Activated CD8-positive, alpha-beta T cell treated with anti-CD3 and anti-CD28 coated beads for 36 hours (primary cell): ENCODE results near the gene TMEM18. TPM values are rescaled to one million over a fixed set of nuclear protein-coding genes. Genes with fewer than 3 reads are reported as not detected.

Experiments used
- ATAC-seq: fragments of 200-7000 bp; cut with Tn5 transposase; one replicate; pipeline ENCODE4 v1.10.0; 2021; ENCODE audit warnings: mild to moderate bottlenecking, moderate library complexity
- CTCF ChIA-PET: fragments of 350-600 bp; sonication (Branson Sonifier 250); formaldehyde crosslinking; loops from one replicate; lab custom pipeline; 2021; ENCODE audit warnings: antibody characterized with exemption; lab: Charles Lee
- POLR2A ChIA-PET: fragments of 350-600 bp; sonication (Branson Sonifier 250); formaldehyde crosslinking; loops from one replicate; lab custom pipeline; 2021; ENCODE audit warnings: antibody characterized with exemption; lab: Charles Lee
- DNase-seq: peaks from one replicate; pipeline ENCODE4 v3.0.0-alpha.2; 2020
- H3K27ac Mint-ChIP-seq: one replicate; pipeline ENCODE4 v1.8.0; 2021; ENCODE audit warnings: mild to moderate bottlenecking, mixed read lengths
- H3K27me3 Mint-ChIP-seq: one replicate; pipeline ENCODE4 v1.8.0; 2021; ENCODE audit warnings: mixed read lengths
- H3K36me3 Mint-ChIP-seq: one replicate; pipeline ENCODE4 v1.8.0; 2021; ENCODE audit warnings: low read depth, mixed read lengths
- H3K4me1 Mint-ChIP-seq: one replicate; pipeline ENCODE4 v1.8.0; 2021; ENCODE audit warnings: low read depth, mixed read lengths
- H3K4me3 Mint-ChIP-seq: one replicate; pipeline ENCODE4 v1.8.0; 2021; ENCODE audit warnings: mild to moderate bottlenecking, moderate library complexity, mixed read lengths
- H3K9me3 Mint-ChIP-seq: one replicate; pipeline ENCODE4 v1.8.0; 2021; ENCODE audit warnings: mixed read lengths
- CTCF ChIP-seq: fragments of 200-600 bp; IDR thresholded peaks from one replicate; pipeline ENCODE4 v1.8.0; 2022; ENCODE audit warnings: antibody characterized with exemption, mild to moderate bottlenecking
- intact Hi-C: fragments of 100-400 bp; cut with micrococcal nuclease; formaldehyde crosslinking; loops from one replicate; pipeline ENCODE4 v1.10.0; 2022
- total RNA-seq, 2 experiments: library from RNA; stranded (reverse); gene quantifications; one replicate each; pipeline ENCODE4 v1.2.3, GENCODE V29; 2021

Gene TMEM18
- total RNA-seq, 2 experiments from 2014 or later: 34.0 to 34.6 TPM

GRCh38 chr2:637804-638203, 39.4 kb downstream of the TMEM18 start:
- no peaks in the 10 kb centered on the region for H3K27me3 Mint-ChIP-seq
- peaks cover 2% of the 10 kb centered on the region for H3K4me1 Mint-ChIP-seq
- ChIA-PET POLR2A (no interaction called here), CTCF (interaction anchor here (0.9 to 2.4 kb wide), 11 partner anchors 12 to 398 kb away, joined by 3 to 18 read pairs (median 5); no protein-coding TSS in a partner anchor)
- no peak overlapping the region for H3K27ac Mint-ChIP-seq
- intact Hi-C loops: loop anchor here (5.0 kb wide), 1 partner anchor 111 kb away; no protein-coding TSS in a partner anchor
- ATAC-seq (no peak), DNase-seq (no peak)
- H3K9me3 Mint-ChIP-seq: no peaks in the 10 kb centered on the region
- TF ChIP-seq CTCF: no peak
- H3K36me3 Mint-ChIP-seq: no peaks in the 10 kb centered on the region
- H3K4me3 Mint-ChIP-seq: no peak overlapping the region

- Mint-ChIP-seq H3K9me3 (no peaks in the 10 kb centered on the region), H3K27ac (no peak overlapping the region), H3K4me1 (peaks cover 2% of the 10 kb centered on the region), H3K27me3 (no peaks in the 10 kb centered on the region), H3K4me3 (no peak overlapping the region), H3K36me3 (no peaks in the 10 kb centered on the region)
- POLR2A ChIA-PET: no interaction called here
- intact Hi-C loops: loop anchor here (5.0 kb wide), 1 partner anchor 110 kb away; no protein-coding TSS in a partner anchor
- no peak for TF ChIP-seq CTCF
- ATAC-seq: no peak
- no peak for DNase-seq
- CTCF ChIA-PET: interaction anchor here (0.9 to 2.4 kb wide), 14 partner anchors 12 to 397 kb away, joined by 3 to 18 read pairs (median 4); no protein-coding TSS in a partner anchor
These were observed 39.8 kb downstream of the TMEM18 start for GRCh38 chr2:637406-637776.

- Mint-ChIP-seq H3K9me3 (no peaks in the 10 kb centered on the region), H3K4me3 (peak overlapping the region; percentile 60), H3K27ac (peak overlapping the region; percentile 63), H3K4me1 (peaks cover 2% of the 10 kb centered on the region), H3K36me3 (no peaks in the 10 kb centered on the region), H3K27me3 (no peaks in the 10 kb centered on the region)
- CTCF ChIA-PET: interaction anchor here (0.6 to 2.4 kb wide), 19 partner anchors 12 to 910 kb away, joined by 3 to 18 read pairs (median 3); no protein-coding TSS in a partner anchor
- intact Hi-C loops: loop anchor here (5.0 kb wide), 1 partner anchor 110 kb away; no protein-coding TSS in a partner anchor
- POLR2A ChIA-PET: no interaction called here
- peak; percentile 97 for TF ChIP-seq CTCF
- DNase-seq: peak; percentile 70
- peak; percentile 83 for ATAC-seq
These were observed 40.4 kb downstream of the TMEM18 start for GRCh38 chr2:636641-637405.

- Mint-ChIP-seq H3K27ac (no peak overlapping the region), H3K36me3 (no peaks in the 10 kb centered on the region), H3K27me3 (no peaks in the 10 kb centered on the region), H3K4me1 (peaks cover 2% of the 10 kb centered on the region), H3K4me3 (no peak overlapping the region), H3K9me3 (peaks cover 2% of the 10 kb centered on the region)
- no peak for ATAC-seq
- CTCF ChIA-PET: interaction anchor here (0.6 to 2.4 kb wide), 24 partner anchors 10 to 911 kb away, joined by 3 to 18 read pairs (median 3); partner anchors contain the start of gene SH3YL1
- intact Hi-C loops: loop anchor here (5.0 kb wide), 1 partner anchor 109 kb away; no protein-coding TSS in a partner anchor
- DNase-seq: no peak
- no peak for TF ChIP-seq CTCF
- POLR2A ChIA-PET: no interaction called here
These were observed 41.3 kb downstream of the TMEM18 start for GRCh38 chr2:635687-636621.
